Transverse colon (tissue), 4 donors: ENCODE measurements around the gene CCBE1. TPM values are rescaled to one million over a fixed set of nuclear protein-coding genes. Genes with fewer than 3 reads are reported as not detected.

Experiments
- DNase-seq: peaks from one replicate; pipeline ENCODE4 v3.0.0-alpha.2; 2019
- H3K27ac ChIP-seq, 4 donors: fragments of 200-600 bp; sonication (generic); 2 replicates each; pipeline ENCODE4 v1.5.1; 2016 to 2018; ENCODE audit warnings: inconsistent platforms in 4 of 4
- H3K27me3 ChIP-seq: fragments of 200-600 bp; sonication (generic); 2 replicates; pipeline ENCODE4 v1.5.1; 2017; ENCODE audit warnings: inconsistent platforms
- H3K36me3 ChIP-seq, 4 donors: fragments of 200-600 bp; sonication (generic); 2 replicates each; pipeline ENCODE4 v1.5.1; 2017 to 2019; ENCODE audit warnings: inconsistent platforms in 4 of 4
- H3K4me1 ChIP-seq, 4 donors: fragments of 200-600 bp; sonication (generic); 2 replicates each; pipeline ENCODE4 v1.5.1; 2017 to 2020; ENCODE audit warnings: inconsistent platforms in 4 of 4
- H3K4me3 ChIP-seq, 4 donors: fragments of 200-600 bp; sonication (generic); 1 replicate in 1 of 4; 2 replicates in 3 of 4; pipeline versions ENCODE4 v1.5.1 to v1.6.1; 2017 to 2019; ENCODE audit warnings: inconsistent platforms in 4 of 4
- H3K9me3 ChIP-seq, 2 donors: fragments of 200-600 bp; sonication (generic); 2 replicates each; pipeline ENCODE4 v1.5.1; 2017 to 2019; ENCODE audit warnings: inconsistent platforms in 2 of 2
- EP300 ChIP-seq: sonication (generic); formaldehyde crosslinking; IDR thresholded peaks from one replicate; pipeline ENCODE4 v1.6.1; 2017; ENCODE audit warnings: antibody characterized with exemption, low read depth
- POLR2A ChIP-seq: fragments of 450-650 bp; IDR thresholded peaks from one replicate; pipeline ENCODE4 v1.6.1; 2016; ENCODE audit warnings: antibody characterized with exemption, mild to moderate bottlenecking, moderate library complexity
- POLR2AphosphoS5 ChIP-seq, 3 donors: sonication (generic); formaldehyde crosslinking; IDR thresholded peaks; one replicate each; pipeline ENCODE4 v1.6.1; 2016; ENCODE audit warnings: antibody characterized with exemption in 3 of 3
- WGBS, 2 donors: methylation state at CpG; one replicate each; pipeline ENCODE4 v1.1.5; 2018; ENCODE audit warnings: low coverage in 1 of 2; 5-methylcytosine and 5-hydroxymethylcytosine counted together
- in situ Hi-C, 4 donors: fragments of 200-750 bp; cut with MboI; loops; one replicate each; pipeline versions ENCODE4 v1.15.0 to v1.15.1; 2017; ENCODE audit warnings: low sequenced_read_pairs in 3 of 4, low pct_ligation_motif_present in 1 of 4, low pct_unique_long_range_greater_than_20kb in 1 of 4
- intact Hi-C: fragments of 100-400 bp; cut with DNase I; formaldehyde crosslinking; loops from one replicate; pipeline ENCODE4 v1.15.1; 2023; ENCODE audit warnings: low total_unique reads
- total RNA-seq, 4 donors: library from RNA; depleted of rRNA; stranded (reverse); fragments of >200 nt; gene quantifications; one replicate each; pipeline ENCODE4 v1.1.0, GENCODE V29; 2016
- TF ChIP-seq, protein P1 (sequence below), 5 experiments: fragments of 200-600 bp in 3 of 5; fragments of 450-650 bp in 2 of 5; sonication (generic) in 3 of 5; IDR thresholded peaks; 1 replicate in 2 of 5; 2 replicates in 3 of 5; pipeline ENCODE4 v1.5.1; 2016 to 2017; ENCODE audit warnings: antibody characterized with exemption in 5 of 5, inconsistent platforms in 3 of 5, mild to moderate bottlenecking in 2 of 5, moderate library complexity in 1 of 5

Gene CCBE1
- total RNA-seq, 4 donors from 2014 or later: 6.1 to 43.0 (median 15.7) TPM

DNA sequence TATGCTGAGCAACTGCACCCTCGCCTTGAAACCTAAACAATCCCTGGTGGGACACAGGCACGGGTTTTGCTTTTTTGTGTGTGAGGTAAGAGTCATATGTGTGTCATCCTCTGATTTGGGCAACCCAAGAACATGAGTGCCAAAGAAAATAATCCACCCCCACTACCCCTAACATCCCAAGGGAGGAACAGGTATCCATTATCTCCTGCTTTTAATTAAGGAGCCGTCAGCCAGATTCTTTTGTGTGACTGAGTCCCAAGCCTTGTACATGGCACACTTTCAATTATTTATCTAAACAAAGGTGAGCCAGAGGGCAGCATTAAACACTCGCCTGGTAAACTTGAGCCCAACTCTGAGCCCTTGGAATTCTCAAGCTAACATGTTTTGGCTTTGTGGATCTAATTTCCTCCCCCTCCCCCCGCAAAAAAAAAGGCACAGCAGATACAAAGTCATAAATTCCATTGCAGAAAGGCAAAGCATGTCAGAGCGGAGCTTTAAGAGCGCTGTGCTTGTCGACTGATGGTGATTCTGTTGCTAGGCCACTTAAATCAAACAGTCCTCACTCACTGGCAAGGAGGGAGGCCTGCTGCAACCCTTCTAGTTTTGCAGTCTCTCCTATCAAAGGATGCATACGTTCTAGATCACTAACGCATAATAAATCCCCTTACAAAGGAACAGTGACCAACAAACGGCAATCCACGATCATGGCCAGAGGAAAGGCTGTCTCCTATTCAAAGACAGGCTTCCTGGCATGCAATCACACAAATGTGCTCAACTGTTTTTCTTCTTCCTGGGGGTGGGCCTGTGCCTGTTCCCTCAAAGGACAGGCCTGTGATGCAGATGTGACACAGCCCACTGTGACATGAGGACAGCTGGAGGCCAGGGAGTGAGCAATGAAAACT, 194.7 kb downstream of the CCBE1 start:
- no peak for DNase-seq
- Histone ChIP-seq H3K4me3 (no peak overlapping the region), H3K4me1 (peaks cover 6 to 21% (median 11%) of the 10 kb centered on the region in 4 donors), H3K9me3 (no peaks in the 10 kb centered on the region), H3K27me3 (no peaks in the 10 kb centered on the region), H3K27ac (peak overlapping the region; percentile 25 to 81 (median 69)), H3K36me3 (no peaks in the 10 kb centered on the region)
- TF ChIP-seq POLR2A: no peak
- TF ChIP-seq EP300: no peak
- TF ChIP-seq, protein P1, sequence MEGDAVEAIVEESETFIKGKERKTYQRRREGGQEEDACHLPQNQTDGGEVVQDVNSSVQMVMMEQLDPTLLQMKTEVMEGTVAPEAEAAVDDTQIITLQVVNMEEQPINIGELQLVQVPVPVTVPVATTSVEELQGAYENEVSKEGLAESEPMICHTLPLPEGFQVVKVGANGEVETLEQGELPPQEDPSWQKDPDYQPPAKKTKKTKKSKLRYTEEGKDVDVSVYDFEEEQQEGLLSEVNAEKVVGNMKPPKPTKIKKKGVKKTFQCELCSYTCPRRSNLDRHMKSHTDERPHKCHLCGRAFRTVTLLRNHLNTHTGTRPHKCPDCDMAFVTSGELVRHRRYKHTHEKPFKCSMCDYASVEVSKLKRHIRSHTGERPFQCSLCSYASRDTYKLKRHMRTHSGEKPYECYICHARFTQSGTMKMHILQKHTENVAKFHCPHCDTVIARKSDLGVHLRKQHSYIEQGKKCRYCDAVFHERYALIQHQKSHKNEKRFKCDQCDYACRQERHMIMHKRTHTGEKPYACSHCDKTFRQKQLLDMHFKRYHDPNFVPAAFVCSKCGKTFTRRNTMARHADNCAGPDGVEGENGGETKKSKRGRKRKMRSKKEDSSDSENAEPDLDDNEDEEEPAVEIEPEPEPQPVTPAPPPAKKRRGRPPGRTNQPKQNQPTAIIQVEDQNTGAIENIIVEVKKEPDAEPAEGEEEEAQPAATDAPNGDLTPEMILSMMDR (IDR thresholded peaks at IDR 0.05): no peak
- TF ChIP-seq POLR2AphosphoS5 (IDR thresholded peaks at IDR 0.05): peak in 2 of 3 donors; percentile 47 to 65
- in situ Hi-C loops: no loop called here
- 11 to 35% methylated on average over 9 to 12 of the region's 12 CpGs for WGBS, 2 donors
- intact Hi-C loops: no loop called here

DNA sequence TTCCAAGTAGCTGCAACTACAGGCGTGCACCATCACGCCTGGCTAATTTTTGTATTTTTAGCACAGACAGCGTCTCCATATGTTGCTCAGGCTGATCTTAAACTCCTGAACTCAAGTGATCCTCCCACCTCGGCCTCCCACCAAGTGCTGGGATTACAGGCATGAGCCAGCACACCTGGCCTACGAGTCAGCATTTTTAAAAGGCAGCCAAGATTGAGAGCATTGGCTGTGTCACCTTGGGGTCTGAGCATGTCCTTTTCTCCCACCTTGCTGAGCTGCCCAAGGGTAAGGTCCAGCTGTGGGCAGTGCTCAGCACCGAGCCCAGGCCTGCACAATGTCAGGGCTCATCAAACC, 195.3 kb downstream of the CCBE1 start:
- Histone ChIP-seq H3K4me1 (peaks cover 6 to 21% (median 11%) of the 10 kb centered on the region in 4 donors), H3K4me3 (no peak overlapping the region), H3K9me3 (no peaks in the 10 kb centered on the region), H3K36me3 (no peaks in the 10 kb centered on the region), H3K27ac (peak overlapping the region; percentile 19 to 81 (median 69)), H3K27me3 (no peaks in the 10 kb centered on the region)
- WGBS, 2 donors: 62 to 85% methylated on average over 4 to 6 of the region's 6 CpGs
- in situ Hi-C loops (no loop called here), intact Hi-C loops (no loop called here)
- no peak for DNase-seq
- no peak for TF ChIP-seq POLR2AphosphoS5 (IDR thresholded peaks at IDR 0.05)
- TF ChIP-seq EP300: no peak
- TF ChIP-seq, protein P1 (IDR thresholded peaks at IDR 0.05): no peak
- no peak for TF ChIP-seq POLR2A

DNA sequence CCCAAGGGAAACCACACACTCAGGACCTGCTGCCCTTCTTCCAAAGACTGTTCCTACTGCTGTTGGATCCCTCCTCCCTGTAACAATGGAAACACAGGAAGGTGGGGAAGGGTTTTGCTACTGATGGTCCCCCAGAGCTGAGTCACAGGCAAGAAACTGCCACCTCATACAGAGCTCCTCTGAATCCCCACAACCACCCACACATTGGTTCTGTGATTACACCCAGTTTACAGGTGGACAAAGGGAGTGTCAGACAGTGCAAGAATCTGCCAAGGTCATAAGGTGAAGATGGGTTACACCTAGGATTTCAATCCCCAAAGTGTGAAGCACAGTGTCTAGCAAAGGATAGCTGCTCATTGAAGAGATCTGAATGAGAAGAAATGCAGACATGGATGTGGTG, 196.5 kb downstream of the CCBE1 start:
- no peak for DNase-seq
- H3K4me3 ChIP-seq: no peak overlapping the region
- H3K27me3 ChIP-seq: no peaks in the 10 kb centered on the region
- H3K27ac ChIP-seq: peak overlapping the region in 1 of 4 donors; percentile 8
- peaks cover 6 to 19% (median 11%) of the 10 kb centered on the region in 4 donors for H3K4me1 ChIP-seq
- no peaks in the 10 kb centered on the region for H3K9me3 ChIP-seq
- no peaks in the 10 kb centered on the region for H3K36me3 ChIP-seq
- intact Hi-C loops: no loop called here
- in situ Hi-C loops: no loop called here
- no peak for TF ChIP-seq POLR2AphosphoS5 (IDR thresholded peaks at IDR 0.05)
- no peak for TF ChIP-seq EP300
- TF ChIP-seq, protein P1 (IDR thresholded peaks at IDR 0.05): no peak
- TF ChIP-seq POLR2A: no peak

DNA sequence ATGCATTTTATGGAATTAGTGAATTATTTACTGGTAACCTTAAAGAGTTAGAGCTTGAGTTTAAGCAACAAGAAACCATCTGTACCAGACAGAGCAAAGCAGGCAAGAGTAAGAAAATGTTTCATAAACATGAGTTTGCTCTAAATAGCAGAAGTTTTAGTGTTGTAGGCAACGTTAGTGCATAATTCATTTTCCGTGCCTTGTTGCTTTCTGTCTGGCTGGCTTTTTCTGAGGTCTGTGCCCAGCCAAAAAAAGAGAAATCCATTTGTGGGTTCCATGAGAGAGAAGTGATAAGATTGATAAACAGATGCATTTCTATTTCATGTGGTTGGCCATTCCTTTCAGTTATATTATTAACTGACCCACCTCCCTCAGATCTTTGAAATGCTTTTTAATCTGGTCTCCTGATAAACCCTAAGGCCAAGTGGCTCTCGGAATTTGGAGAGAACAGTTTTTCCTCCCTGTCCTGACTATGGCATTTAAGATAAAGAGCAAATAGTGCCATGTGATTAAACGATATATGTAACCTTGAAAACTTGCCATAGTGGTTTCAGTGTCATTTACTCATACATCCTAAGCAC, 198.6 kb downstream of the CCBE1 start:
- DNase-seq: no peak
- Histone ChIP-seq H3K36me3 (no peaks in the 10 kb centered on the region), H3K9me3 (no peaks in the 10 kb centered on the region), H3K27me3 (no peaks in the 10 kb centered on the region), H3K27ac (peak overlapping the region in 1 of 4 donors; percentile 26), H3K4me1 (peaks cover 6 to 16% (median 10%) of the 10 kb centered on the region in 4 donors), H3K4me3 (no peak overlapping the region)
- intact Hi-C loops: no loop called here
- in situ Hi-C loops: no loop called here
- 56 to 84% methylated on average over 4 of the region's 4 CpGs for WGBS, 2 donors
- TF ChIP-seq POLR2A: no peak
- TF ChIP-seq EP300: no peak
